GM19239 (cell line): ENCODE results near the gene CDKL2.

ENCODE experiments used
- DNase-seq: peaks from one replicate; pipeline ENCODE4 v3.0.0; 2011; ENCODE audit warnings: low spot score; ENCODE audit not compliant: insufficient read length
- FAIRE-seq: peaks from 2 replicates; lab custom pipeline; 2011; peaks lifted over from hg19 to GRCh38; lab: Jason Lieb, UNC

Gene CDKL2

DNA sequence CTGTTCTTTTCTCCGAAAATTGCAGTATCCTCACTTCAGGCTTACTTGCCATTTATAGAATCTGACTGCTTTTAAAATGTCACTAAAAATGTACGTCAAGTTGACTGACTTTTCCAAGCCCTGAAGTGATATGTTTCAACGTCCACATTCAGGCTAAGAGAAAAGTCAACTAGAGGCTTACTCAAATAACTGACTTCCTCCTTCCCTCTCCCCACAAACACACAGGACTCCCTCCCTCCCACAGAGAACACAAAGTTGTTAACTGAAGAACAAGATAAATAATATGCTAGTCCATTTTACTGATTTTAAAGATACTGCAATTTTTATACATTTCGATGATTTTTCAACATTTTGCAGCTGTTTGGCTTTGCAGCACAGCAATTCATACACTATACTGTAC is 13.8 kb upstream of the CDKL2 start:
- FAIRE-seq, result no peak
- no peak for DNase-seq

GRCh38 chr4:75643651-75644050 is 13.3 kb upstream of the CDKL2 start:
- FAIRE-seq, result peak; percentile 63

GRCh38 chr4:75639124-75639695 is 8.9 kb upstream of the CDKL2 start:
- DNase-seq (no peak), FAIRE-seq (no peak)

More at GRCh38 chr4:75643651-75644050, 13.3 kb upstream of the CDKL2 start:
- no peak for DNase-seq

DNA sequence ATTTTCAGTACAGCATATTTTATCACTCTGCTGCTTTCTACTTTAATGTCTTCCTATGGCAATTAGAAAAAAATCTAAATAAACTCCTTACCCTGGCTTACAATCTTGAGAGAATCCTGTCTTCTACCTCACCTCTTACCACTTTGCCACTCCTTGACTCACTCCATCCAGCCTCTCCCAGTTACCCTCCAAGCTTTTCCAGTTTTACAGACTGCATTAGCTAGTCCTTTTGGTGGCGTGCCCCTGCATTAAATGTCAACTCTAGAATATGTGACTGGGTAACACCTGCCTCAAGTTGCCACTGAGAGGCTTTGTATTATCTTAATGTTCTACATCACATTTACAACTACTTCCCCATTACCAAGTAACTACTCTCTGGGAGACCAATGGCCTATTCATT is 7.5 kb upstream of the CDKL2 start:
- DNase-seq, result no peak
- FAIRE-seq, result no peak

DNA sequence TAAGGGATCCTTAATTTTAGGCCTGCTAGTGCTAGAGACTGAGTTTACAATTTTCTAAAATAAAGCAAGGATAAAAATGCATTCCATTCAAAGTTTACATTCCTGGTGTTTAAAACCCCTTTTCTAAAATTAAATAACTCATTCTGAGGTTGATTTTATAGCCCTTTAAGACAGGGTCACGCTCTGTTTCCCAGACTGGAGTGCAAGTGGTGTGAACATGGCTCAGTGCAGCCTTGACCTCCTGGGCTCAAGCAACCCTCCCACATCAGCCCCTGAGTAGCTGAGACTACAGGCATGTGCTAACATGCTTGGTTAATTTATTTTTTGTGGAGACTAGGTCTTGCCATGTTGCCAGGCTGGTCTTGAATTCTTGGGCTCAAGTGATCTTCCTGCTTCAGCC is 6.8 kb upstream of the CDKL2 start:
- DNase-seq, result no peak
- no peak for FAIRE-seq

DNA sequence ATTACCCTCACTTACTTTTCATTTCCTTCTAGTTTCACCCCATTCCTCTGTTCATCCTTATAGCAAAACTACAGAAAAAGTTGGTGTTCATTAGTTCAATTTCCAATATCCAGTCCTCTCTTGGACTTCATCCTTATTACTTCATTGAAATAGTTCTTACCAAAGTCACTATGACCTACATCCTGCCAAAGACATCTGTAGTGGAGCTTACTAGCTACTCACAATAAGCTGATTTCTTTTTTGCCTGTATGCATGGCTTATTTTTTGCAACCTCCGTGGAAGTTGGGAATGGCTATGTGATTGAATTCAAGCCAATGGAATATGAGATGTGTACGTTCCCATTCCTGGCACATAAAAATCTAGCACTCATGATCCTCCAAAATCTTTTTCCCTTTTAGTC is 4.6 kb upstream of the CDKL2 start:
- DNase-seq (no peak), FAIRE-seq (no peak)

- FAIRE-seq, result no peak
- no peak for DNase-seq
Measured at GRCh38 chr4:75634281-75634680, 4.0 kb upstream of the CDKL2 start.

GRCh38 chr4:75633846-75634245 is 3.5 kb upstream of the CDKL2 start:
- FAIRE-seq (no peak), DNase-seq (no peak)

DNA sequence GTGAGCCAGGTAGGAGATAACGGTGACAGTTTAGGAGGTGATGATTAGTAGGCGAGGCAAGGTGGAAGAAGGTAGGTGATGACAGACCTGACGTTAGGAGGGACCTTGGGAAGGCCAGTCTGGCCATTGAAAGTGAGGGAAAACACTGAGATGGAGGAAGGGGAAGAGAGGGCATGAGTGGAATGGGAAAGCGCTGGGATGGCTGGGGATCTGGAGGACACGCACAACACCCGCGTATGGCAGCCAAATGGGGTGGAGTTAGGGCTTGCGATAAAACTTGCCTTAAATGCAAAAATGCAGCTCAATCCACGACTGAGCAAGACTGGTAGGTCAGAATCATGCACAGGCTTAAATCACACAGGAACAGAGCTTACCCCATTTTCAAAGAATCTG is 605 bp upstream of the CDKL2 start:
- FAIRE-seq (peak; percentile 44), DNase-seq (no peak)

GRCh38 chr4:75629239-75629638 is 1.1 kb downstream of the CDKL2 start:
- FAIRE-seq (peak; percentile 18), DNase-seq (no peak)

DNA sequence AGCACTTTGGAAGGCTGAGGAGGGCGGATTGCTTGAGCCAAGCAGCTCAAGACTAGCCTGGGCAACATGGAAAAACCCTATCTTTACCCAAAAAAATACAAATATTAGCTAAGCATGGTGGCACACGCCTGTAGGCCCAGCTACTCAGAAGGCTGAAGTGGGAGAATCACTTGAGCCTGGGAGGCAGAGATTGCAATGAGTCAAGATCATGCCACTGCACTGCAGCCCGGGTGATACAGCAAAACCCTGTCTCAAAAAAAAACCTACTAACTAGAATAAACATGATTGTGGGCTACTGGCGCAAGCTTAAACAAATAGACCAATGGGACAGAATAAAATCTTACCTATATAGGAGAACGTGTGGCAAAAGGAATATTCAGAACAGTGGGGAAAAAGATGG is 7.3 kb downstream of the CDKL2 start:
- no peak for FAIRE-seq
- no peak for DNase-seq

GRCh38 chr4:75621715-75622114 is 8.6 kb downstream of the CDKL2 start:
- no peak for FAIRE-seq
- DNase-seq, result no peak

- DNase-seq (no peak), FAIRE-seq (no peak)
Measured at GRCh38 chr4:75612306-75612705, 18.0 kb downstream of the CDKL2 start.

DNA sequence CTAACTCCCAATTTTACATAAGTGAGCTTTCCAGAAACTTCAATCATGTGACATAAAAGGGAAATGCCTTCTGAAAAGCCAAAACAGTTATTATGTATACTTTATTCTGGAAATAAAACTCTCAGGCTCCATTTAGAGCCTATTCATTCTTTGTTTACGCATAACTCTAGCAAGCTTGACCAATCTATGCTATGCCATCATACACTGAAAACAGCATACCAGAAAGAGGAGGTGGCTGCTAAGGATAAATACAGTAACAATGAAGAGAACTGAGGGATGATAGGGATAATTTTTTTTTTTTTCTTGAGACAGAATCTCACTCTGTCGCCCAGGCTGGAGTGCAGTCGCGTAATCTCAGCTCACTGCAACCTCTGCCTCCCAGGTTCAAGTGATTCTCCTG is 24.4 kb downstream of the CDKL2 start:
- DNase-seq (no peak), FAIRE-seq (no peak)

- FAIRE-seq, result no peak
- no peak for DNase-seq
Measured at GRCh38 chr4:75599647-75600046, 30.7 kb downstream of the CDKL2 start.

GRCh38 chr4:75598390-75598789 is 31.9 kb downstream of the CDKL2 start:
- DNase-seq (no peak), FAIRE-seq (no peak)

DNA sequence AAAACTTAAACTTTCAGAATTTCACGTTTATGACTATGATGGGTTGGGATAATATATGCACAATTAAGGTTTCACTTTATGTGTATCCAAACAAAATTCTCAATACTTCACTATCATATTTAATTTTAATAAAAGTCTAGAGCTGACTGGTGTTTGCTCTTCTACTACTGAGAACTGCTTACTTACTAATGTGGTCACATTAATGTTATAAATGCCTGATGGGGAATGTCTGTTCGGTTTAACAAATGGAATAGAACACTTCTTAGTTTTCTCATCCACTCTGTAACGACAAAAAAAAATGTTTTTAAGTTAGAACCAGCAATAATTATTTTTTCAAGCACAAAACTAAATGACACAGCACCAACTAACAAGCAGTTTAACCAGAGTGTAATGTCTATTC is 34.3 kb downstream of the CDKL2 start:
- no peak for FAIRE-seq
- DNase-seq, result no peak

DNA sequence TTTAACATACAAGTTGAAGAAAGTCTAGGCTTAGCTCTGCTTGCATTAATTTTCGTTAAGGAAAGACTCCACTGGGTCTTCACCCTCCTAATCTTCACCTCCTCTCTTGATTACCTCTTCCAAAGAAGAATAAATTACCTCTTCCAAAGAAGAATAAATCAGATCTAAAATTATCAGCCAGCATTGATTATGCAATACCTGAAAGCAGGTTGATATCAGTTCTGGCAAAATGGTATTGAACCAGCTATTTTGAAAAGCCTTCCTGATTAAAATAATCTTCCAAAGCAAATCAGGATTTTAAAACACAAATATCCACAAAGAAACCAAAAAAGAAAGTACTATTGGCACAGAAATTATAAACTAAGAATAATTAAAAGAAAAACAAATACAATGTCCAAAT is 36.9 kb downstream of the CDKL2 start:
- DNase-seq (no peak), FAIRE-seq (no peak)

GRCh38 chr4:75584067-75584466 is 46.3 kb downstream of the CDKL2 start:
- no peak for FAIRE-seq
- no peak for DNase-seq

GRCh38 chr4:75567725-75568124 is 62.6 kb downstream of the CDKL2 start:
- no peak for DNase-seq
- no peak for FAIRE-seq

DNA sequence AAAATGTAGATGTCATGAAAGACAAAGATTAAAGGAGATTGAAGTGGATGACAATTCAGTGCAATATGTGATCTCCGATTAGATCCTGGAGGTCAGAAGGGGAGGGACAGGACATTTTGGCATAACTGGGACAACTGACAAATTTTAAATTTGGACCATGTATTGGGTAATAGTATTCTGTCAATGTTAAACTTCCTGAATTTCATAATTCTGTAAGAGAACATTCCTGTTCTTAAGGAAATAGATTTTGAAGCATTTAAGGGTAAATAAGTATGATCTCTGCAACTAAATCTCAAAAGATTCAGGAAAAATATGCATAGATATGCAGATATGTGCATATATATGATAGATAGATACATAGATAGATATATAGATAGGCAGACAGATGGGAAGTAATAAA is 63.4 kb downstream of the CDKL2 start:
- FAIRE-seq, result no peak
- DNase-seq, result no peak

DNA sequence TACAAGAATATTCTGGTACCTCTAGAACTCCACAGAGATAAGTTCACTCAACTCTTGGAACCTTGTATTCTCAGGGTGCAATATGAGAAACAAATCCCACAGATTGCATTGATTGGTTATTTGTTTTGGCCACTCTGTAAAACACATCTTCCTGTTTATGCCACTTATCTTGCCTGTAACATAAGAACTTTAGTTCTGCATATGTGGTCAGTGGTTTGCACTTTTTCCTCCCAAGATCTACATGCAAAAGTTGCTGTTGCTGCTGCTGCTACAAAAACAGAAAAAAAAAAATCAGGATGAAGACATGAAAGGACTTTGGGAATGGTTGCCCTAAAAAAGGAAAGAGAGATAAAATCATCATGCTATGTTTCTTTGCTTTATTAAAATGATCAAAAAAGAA is 64.8 kb downstream of the CDKL2 start:
- no peak for DNase-seq

GRCh38 chr4:75564023-75564422 is 66.3 kb downstream of the CDKL2 start:
- DNase-seq (no peak), FAIRE-seq (no peak)

More for the DNA sequence above, 64.8 kb downstream of the CDKL2 start:
- no peak for FAIRE-seq
